Fibroblast of pulmonary artery (primary cell): ENCODE results near the gene COL13A1.

Source experiments
- DNase-seq: peaks from one replicate; pipeline ENCODE4 v3.0.0-alpha.2; 2010; ENCODE audit warnings: low read depth
- H3K4me3 ChIP-seq: replicated peaks from 2 replicates; pipeline ENCODE4 v1.5.1; 2011; ENCODE audit warnings: low read depth, mild to moderate bottlenecking, control low read depth, low read length, moderate library complexity
- TF ChIP-seq, protein P1 (sequence below): IDR thresholded peaks from 2 replicates; pipeline ENCODE4 v1.5.1; 2011; ENCODE audit warnings: mild to moderate bottlenecking, control low read depth, low read length, inconsistent platforms; ENCODE audit errors: missing control alignments

Gene COL13A1

DNA sequence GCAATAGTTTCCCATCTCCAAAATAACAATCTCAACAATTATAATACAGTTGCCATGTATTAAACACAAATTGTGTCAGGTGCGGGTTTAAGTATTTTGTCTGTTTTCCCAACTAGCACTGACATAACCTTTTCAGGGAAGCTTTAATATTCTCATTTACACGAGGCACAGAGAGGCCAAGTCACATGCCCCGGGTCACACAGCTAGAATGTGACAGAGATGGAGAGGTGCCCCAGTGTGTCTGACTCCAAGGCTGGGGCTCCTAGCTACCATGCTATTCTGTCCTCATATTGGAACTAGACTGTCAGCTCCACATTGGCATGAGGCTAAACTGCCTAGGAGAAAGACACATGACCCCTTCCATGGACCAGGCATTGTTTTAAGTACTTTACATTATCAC, 77.2 kb downstream of the COL13A1 start:
- TF ChIP-seq, protein P1, sequence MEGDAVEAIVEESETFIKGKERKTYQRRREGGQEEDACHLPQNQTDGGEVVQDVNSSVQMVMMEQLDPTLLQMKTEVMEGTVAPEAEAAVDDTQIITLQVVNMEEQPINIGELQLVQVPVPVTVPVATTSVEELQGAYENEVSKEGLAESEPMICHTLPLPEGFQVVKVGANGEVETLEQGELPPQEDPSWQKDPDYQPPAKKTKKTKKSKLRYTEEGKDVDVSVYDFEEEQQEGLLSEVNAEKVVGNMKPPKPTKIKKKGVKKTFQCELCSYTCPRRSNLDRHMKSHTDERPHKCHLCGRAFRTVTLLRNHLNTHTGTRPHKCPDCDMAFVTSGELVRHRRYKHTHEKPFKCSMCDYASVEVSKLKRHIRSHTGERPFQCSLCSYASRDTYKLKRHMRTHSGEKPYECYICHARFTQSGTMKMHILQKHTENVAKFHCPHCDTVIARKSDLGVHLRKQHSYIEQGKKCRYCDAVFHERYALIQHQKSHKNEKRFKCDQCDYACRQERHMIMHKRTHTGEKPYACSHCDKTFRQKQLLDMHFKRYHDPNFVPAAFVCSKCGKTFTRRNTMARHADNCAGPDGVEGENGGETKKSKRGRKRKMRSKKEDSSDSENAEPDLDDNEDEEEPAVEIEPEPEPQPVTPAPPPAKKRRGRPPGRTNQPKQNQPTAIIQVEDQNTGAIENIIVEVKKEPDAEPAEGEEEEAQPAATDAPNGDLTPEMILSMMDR: no peak
- H3K4me3 ChIP-seq: no peak overlapping the region
- DNase-seq: no peak

DNA sequence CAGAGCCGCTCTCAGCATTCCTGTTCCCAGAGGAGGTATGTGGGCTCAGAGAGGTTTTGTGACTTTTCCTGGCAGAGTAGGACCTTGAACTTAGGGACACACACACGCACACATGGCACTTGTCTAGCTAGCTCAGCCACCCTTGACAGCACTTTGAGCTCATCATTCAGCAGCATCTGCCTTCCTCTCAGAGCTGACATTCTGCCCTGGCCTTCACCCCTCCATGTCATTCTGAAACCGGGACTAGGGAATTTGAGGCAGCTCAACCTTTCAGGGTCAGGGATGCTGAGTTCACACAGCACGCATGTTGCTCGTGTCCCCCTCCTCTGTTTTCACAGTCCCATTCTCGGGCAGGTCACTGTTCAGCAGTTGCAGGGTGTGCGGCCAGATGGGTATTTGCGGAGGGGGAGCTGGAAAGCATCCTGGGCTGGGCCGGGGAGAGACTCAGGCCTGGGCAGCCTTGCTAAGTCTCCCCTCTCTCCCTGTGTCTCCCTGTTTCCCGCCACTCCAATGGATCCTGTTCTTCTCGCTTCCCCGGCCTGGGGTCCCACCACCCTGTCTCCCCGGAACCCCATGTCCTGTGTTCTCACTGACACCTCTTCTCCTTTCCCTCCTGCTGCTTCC, 78.0 kb downstream of the COL13A1 start:
- TF ChIP-seq, protein P1: no peak
- DNase-seq: no peak
- H3K4me3 ChIP-seq: no peak overlapping the region

DNA sequence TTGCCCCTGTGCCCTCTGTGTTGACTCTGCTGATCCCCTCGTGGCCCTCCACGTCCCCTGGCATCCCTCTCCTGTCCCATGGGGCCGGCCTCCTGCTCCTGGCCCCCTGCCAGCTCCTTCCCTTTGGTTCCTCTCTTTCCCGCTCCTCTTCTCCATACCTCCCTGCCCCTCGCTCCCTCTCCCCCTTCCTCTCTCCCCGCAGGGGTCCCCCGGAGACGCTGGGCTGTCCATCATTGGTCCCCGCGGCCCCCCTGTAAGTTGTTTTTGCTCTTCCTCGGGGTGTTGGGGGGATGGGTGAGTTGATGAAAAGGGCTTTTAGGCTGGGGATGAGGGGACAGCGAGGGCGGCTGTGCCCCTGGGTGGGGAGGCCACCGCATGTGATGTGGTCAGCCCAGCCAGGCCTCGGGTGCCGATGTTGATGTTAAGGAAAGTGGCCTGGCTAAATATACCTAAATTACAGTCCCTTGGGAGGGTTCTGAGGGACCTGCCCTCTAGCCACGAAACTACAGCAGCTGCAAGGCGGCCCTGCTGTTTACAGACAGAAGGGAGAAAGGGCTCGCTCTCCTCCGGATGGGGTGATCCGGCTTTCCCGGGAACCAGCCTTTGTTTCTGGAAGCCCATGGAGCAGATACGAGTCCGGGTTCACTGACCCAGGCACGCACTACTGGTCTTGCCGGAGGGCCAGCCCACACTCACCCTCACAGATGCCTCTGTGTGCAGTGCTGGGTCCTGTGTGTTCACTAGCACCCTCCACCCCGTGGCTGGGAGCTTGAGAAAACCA, 78.8 kb downstream of the COL13A1 start:
- no peak overlapping the region for H3K4me3 ChIP-seq
- DNase-seq: no peak
- TF ChIP-seq, protein P1: no peak

DNA sequence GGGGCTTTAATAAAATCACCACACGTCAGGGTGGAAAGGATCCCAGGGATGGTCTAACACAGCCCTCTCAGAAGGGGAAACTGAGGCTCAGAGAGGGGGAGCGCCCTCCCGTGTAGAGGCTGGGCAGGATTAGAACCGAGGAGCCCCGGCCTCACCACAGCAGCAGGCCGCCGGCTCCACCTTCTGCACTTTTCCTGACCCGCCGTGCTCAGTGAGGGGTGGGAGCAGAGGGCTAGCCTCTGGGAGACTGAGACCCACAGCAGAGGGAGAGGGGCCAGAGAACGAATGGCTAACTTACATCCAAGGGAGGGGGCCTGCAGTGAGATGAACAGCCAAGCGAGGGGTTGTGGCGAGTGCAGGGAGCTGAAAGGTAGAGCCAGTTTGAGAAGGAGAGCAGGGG, 79.5 kb downstream of the COL13A1 start:
- no peak overlapping the region for H3K4me3 ChIP-seq
- TF ChIP-seq, protein P1: no peak
- no peak for DNase-seq

DNA sequence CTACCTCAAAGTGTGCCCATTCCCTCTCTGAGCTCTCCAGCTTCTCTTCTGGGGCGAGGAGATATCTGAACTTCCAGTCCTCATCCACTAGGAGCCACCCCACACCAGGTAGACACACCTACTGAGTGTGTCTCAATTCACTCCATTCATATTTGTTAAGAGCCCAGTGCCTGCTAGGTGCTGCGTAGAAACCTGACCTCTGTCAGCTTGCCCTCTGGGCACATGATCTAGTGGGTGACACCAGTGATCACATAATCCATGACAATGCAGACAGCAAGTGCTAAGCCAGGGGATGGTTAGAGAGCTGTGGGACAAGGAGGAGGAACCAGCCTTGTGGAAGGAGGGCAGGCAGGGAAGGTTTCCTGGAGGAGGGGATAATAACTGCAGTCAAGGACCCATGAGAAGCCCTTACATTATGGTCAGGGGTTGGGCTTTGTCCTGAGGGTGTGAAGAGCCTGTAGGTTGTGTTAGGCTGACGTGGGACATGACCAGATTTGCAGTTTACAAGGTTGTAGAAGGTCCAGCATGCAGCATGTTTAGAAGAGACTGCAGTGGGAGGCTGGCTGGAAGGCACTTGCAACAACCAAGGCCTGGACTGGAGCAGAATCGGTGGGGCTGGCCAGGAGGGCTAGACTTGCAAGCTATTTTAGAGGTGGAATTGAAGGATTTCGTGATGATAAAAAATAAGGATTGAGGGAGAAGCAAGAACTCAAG, 81.8 kb downstream of the COL13A1 start:
- H3K4me3 ChIP-seq: no peak overlapping the region
- no peak for DNase-seq

DNA sequence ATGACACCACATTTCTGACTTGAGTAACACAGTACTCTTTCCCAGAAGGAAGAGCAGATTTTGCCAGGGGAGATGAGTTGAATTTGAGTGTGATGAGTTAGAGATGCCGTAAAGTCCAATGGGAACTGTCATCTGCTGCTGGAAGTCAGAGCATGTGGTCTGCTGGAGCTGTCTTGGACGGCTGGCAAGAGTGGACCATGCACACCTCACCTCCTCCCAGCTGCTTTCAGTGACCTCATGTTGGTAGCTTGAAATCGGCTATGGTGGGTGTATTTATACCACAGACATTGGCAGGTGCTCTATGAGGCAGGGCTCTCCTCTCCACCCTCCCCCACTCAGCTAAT, 82.3 kb downstream of the COL13A1 start:
- no peak overlapping the region for H3K4me3 ChIP-seq
- no peak for DNase-seq
- TF ChIP-seq, protein P1: no peak

More for the DNA sequence above, 81.8 kb downstream of the COL13A1 start:
- TF ChIP-seq, protein P1: no peak
